ENCODE data around the gene MAP4K1. TPM values are rescaled to one million over a fixed set of nuclear protein-coding genes. Genes with fewer than 3 reads are reported as not detected.

Gene MAP4K1
- total and polyA plus RNA-seq, 2 of the 13 experiments (the other 11 are each of a cell fraction or from before 2014, with no cell fraction given) = 0.24 to 0.89 TPM

- peak; percentile 9; the same call in 1 of the 2 replicates for TF ChIP-seq ZNF687 (CRISPR knock-in tag; IDR thresholded peaks at IDR 0.05)
- TF ChIP-seq ATF4 (CRISPR knock-in tag; IDR thresholded peaks at IDR 0.05) = no peak
- TF ChIP-seq ZNF737 (CRISPR knock-in tag; IDR thresholded peaks at IDR 0.05; ENCODE audit: borderline replicate concordance) = no peak
- no peak for TF ChIP-seq ZBTB33 (CRISPR knock-in tag; IDR thresholded peaks at IDR 0.05)
- no peak for TF ChIP-seq PBX2 (CRISPR knock-in tag; IDR thresholded peaks at IDR 0.05)
- no peak for TF ChIP-seq ZNF777 (CRISPR knock-in tag; IDR thresholded peaks at IDR 0.05)
Measured at GRCh38 chr19:38664503-38665211, 46.9 kb upstream of the MAP4K1 start (continued).

Data from HepG2 (cell line).